HCT116 (cell line): Measurements from ENCODE around the gene ZNF284.

Experiments used
- CEBPB ChIP-seq: IDR thresholded peaks from 2 replicates; pipeline ENCODE4 v1.6.1; 2012; ENCODE audit warnings: low read depth
- ELF1 ChIP-seq: IDR thresholded peaks from 2 replicates; pipeline ENCODE4 v1.6.1; 2012; ENCODE audit warnings: low read depth, borderline replicate concordance
- EZH2 ChIP-seq: fragments of 200-600 bp; sonication (generic); IDR thresholded peaks from 2 replicates; pipeline ENCODE4 v1.6.1; 2017; ENCODE audit warnings: antibody characterized with exemption, mixed run types
- EZH2phosphoT487 ChIP-seq: fragments of 200-600 bp; IDR thresholded peaks from 2 replicates; pipeline ENCODE4 v1.6.1; 2018; ENCODE audit warnings: antibody characterized with exemption, borderline replicate concordance
- MAX ChIP-seq: IDR thresholded peaks from 2 replicates; pipeline ENCODE4 v1.6.1; 2012
- POLR2A ChIP-seq: IDR thresholded peaks from 2 replicates; pipeline ENCODE4 v1.7.0; 2011; ENCODE audit warnings: borderline replicate concordance; ENCODE audit not compliant: insufficient read depth, insufficient read length; ENCODE audit errors: extremely low read depth
- POLR2AphosphoS5 ChIP-seq: IDR thresholded peaks from 2 replicates; pipeline ENCODE4 v1.6.1; 2011; ENCODE audit warnings: mild to moderate bottlenecking, low read depth, low read length, moderate library complexity
- RAD21 ChIP-seq: IDR thresholded peaks from 2 replicates; pipeline ENCODE4 v1.6.1; 2012; ENCODE audit warnings: low read depth, mild to moderate bottlenecking
- SP1 ChIP-seq: IDR thresholded peaks from 2 replicates; pipeline ENCODE4 v1.6.1; 2012; ENCODE audit warnings: low read depth
- TCF7L2 ChIP-seq: IDR thresholded peaks from 2 replicates; pipeline ENCODE4 v1.7.0; 2011; ENCODE audit warnings: borderline replicate concordance, inconsistent platforms; ENCODE audit not compliant: insufficient read depth, insufficient read length; ENCODE audit errors: extremely low read depth
- ZFX ChIP-seq: fragments of 450-650 bp; IDR thresholded peaks from 2 replicates; pipeline ENCODE4 v1.6.1; 2017
- TF ChIP-seq, protein P1 (sequence below), 3 experiments: fragments of 200-600 bp in 1 of 3; sonication (generic) in 1 of 3; IDR thresholded peaks in 2 of 3; conservative IDR thresholded peaks in 1 of 3; 2 replicates each; pipeline ENCODE4 v1.5.1; 2012 to 2017; ENCODE audit warnings: low read depth in 2 of 3, low read length in 2 of 3, antibody characterized with exemption in 1 of 3, borderline replicate concordance in 1 of 3, control low read depth in 1 of 3, mild to moderate bottlenecking in 1 of 3, mixed read lengths in 1 of 3, mixed run types in 1 of 3, moderate library complexity in 1 of 3; ENCODE audit not compliant: insufficient read depth in 1 of 3
- TF ChIP-seq, protein P2 (sequence below): IDR thresholded peaks from 2 replicates; pipeline ENCODE4 v1.6.1; 2012; ENCODE audit warnings: low read depth

DNA sequence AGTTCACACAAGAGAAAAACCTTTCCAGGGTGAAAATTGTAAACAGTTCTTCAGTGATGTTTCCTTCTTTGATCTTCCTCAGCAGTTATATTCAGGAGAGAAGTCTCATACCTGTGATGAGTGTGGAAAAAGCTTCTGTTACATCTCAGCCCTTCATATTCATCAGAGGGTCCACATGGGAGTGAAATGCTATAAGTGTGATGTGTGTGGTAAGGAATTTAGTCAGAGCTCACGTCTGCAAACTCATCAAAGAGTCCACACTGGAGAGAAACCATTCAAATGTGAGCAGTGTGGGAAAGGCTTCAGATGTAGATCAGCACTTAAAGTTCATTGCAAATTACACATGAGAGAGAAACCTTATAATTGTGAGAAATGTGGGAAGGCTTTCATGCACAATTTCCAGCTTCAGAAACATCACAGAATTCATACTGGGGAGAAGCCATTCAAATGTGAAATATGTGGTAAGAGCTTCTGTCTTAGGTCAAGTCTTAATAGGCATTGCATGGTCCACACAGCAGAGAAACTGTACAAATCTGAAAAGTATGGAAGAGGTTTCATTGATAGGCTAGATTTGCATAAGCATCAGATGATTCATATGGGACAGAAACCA lies 39.9 kb upstream of the ZNF284 start:
- TF ChIP-seq, protein P1, sequence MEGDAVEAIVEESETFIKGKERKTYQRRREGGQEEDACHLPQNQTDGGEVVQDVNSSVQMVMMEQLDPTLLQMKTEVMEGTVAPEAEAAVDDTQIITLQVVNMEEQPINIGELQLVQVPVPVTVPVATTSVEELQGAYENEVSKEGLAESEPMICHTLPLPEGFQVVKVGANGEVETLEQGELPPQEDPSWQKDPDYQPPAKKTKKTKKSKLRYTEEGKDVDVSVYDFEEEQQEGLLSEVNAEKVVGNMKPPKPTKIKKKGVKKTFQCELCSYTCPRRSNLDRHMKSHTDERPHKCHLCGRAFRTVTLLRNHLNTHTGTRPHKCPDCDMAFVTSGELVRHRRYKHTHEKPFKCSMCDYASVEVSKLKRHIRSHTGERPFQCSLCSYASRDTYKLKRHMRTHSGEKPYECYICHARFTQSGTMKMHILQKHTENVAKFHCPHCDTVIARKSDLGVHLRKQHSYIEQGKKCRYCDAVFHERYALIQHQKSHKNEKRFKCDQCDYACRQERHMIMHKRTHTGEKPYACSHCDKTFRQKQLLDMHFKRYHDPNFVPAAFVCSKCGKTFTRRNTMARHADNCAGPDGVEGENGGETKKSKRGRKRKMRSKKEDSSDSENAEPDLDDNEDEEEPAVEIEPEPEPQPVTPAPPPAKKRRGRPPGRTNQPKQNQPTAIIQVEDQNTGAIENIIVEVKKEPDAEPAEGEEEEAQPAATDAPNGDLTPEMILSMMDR (IDR thresholded peaks at IDR 0.05 in 2 of 3, conservative IDR thresholded peaks at IDR 0.05 in 1 of 3; ENCODE audit: borderline replicate concordance in 1 of 3, insufficient read depth in 1 of 3, low read depth in 2 of 3, low read length in 2 of 3) = no peak
- no peak for TF ChIP-seq RAD21
- TF ChIP-seq POLR2AphosphoS5 = no peak
- TF ChIP-seq, protein P2, sequence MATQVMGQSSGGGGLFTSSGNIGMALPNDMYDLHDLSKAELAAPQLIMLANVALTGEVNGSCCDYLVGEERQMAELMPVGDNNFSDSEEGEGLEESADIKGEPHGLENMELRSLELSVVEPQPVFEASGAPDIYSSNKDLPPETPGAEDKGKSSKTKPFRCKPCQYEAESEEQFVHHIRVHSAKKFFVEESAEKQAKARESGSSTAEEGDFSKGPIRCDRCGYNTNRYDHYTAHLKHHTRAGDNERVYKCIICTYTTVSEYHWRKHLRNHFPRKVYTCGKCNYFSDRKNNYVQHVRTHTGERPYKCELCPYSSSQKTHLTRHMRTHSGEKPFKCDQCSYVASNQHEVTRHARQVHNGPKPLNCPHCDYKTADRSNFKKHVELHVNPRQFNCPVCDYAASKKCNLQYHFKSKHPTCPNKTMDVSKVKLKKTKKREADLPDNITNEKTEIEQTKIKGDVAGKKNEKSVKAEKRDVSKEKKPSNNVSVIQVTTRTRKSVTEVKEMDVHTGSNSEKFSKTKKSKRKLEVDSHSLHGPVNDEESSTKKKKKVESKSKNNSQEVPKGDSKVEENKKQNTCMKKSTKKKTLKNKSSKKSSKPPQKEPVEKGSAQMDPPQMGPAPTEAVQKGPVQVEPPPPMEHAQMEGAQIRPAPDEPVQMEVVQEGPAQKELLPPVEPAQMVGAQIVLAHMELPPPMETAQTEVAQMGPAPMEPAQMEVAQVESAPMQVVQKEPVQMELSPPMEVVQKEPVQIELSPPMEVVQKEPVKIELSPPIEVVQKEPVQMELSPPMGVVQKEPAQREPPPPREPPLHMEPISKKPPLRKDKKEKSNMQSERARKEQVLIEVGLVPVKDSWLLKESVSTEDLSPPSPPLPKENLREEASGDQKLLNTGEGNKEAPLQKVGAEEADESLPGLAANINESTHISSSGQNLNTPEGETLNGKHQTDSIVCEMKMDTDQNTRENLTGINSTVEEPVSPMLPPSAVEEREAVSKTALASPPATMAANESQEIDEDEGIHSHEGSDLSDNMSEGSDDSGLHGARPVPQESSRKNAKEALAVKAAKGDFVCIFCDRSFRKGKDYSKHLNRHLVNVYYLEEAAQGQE = no peak
- TF ChIP-seq SP1 = no peak
- no peak for TF ChIP-seq POLR2A
- no peak for TF ChIP-seq EZH2
- no peak for TF ChIP-seq ZFX
- no peak for TF ChIP-seq TCF7L2
- TF ChIP-seq EZH2phosphoT487 = no peak
- no peak for TF ChIP-seq CEBPB
- no peak for TF ChIP-seq ELF1
- no peak for TF ChIP-seq MAX
